Esophagus squamous epithelium (tissue), 4 donors: ENCODE data around the gene KCNJ11.

Experiments used
- CTCF ChIP-seq, 6 experiments: fragments of 450-650 bp in 4 of 6; fragments of 200-600 bp in 2 of 6; sonication (generic) in 2 of 6; IDR thresholded peaks; one replicate each; pipeline ENCODE4 v1.5.1; 2016 to 2019; ENCODE audit warnings: antibody characterized with exemption in 6 of 6, mild to moderate bottlenecking in 4 of 6, moderate library complexity in 4 of 6
- POLR2A ChIP-seq, 4 donors: fragments of 450-650 bp; IDR thresholded peaks; one replicate each; pipeline ENCODE4 v1.6.1; 2017; ENCODE audit warnings: antibody characterized with exemption in 4 of 4, mild to moderate bottlenecking in 4 of 4, moderate library complexity in 3 of 4

GRCh38 chr11:17430616-17431015 lies 42.2 kb upstream of the KCNJ11 start:
- TF ChIP-seq CTCF (IDR thresholded peaks at IDR 0.05) (no peak), POLR2A (IDR thresholded peaks at IDR 0.05) (no peak)
